ENCODE data around the gene MDM2.
"Not testable (repeated sequence)": the region's sequence is repeated elsewhere in the genome, so short reads cannot be mapped to it uniquely, and the experiment has no call there.

DNA sequence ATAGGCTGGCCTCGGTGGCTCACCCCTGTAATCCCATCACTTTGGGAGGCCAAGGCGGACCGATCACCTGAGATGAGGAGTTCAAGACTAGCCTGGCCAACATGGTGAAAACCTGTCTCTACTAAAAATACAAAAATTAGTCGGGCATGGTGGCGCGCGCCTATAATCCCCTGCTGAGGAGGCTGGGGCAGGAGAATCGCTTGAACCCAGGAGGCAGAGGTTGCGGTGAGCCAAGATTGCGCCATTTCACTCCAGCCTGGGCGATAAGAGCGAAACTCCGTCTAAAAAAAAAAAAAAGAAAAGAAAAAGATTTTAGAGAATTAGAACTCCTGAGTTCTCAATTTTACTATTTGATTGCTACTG is 2.0 kb downstream of the MDM2 start:
- TF ChIP-seq, protein P1, sequence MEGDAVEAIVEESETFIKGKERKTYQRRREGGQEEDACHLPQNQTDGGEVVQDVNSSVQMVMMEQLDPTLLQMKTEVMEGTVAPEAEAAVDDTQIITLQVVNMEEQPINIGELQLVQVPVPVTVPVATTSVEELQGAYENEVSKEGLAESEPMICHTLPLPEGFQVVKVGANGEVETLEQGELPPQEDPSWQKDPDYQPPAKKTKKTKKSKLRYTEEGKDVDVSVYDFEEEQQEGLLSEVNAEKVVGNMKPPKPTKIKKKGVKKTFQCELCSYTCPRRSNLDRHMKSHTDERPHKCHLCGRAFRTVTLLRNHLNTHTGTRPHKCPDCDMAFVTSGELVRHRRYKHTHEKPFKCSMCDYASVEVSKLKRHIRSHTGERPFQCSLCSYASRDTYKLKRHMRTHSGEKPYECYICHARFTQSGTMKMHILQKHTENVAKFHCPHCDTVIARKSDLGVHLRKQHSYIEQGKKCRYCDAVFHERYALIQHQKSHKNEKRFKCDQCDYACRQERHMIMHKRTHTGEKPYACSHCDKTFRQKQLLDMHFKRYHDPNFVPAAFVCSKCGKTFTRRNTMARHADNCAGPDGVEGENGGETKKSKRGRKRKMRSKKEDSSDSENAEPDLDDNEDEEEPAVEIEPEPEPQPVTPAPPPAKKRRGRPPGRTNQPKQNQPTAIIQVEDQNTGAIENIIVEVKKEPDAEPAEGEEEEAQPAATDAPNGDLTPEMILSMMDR (IDR thresholded peaks at IDR 0.05; ENCODE audit: low read length), result not testable (repeated sequence)
- not testable (repeated sequence) for TF ChIP-seq EZH2 (IDR thresholded peaks at IDR 0.05; ENCODE audit: borderline replicate concordance, low read length)

All from OCI-LY1 (cell line).